HCT116 (cell line): Measurements from ENCODE around the gene MAN1A1.

ENCODE experiments used
- EZH2 ChIP-seq: fragments of 200-600 bp; sonication (generic); IDR thresholded peaks from 2 replicates; pipeline ENCODE4 v1.6.1; 2017; ENCODE audit warnings: antibody characterized with exemption, mixed run types
- EZH2phosphoT487 ChIP-seq: fragments of 200-600 bp; IDR thresholded peaks from 2 replicates; pipeline ENCODE4 v1.6.1; 2018; ENCODE audit warnings: antibody characterized with exemption, borderline replicate concordance
- MAX ChIP-seq: IDR thresholded peaks from 2 replicates; pipeline ENCODE4 v1.6.1; 2012
- POLR2A ChIP-seq: IDR thresholded peaks from 2 replicates; pipeline ENCODE4 v1.7.0; 2011; ENCODE audit warnings: borderline replicate concordance; ENCODE audit not compliant: insufficient read depth, insufficient read length; ENCODE audit errors: extremely low read depth
- POLR2AphosphoS5 ChIP-seq: IDR thresholded peaks from 2 replicates; pipeline ENCODE4 v1.6.1; 2011; ENCODE audit warnings: mild to moderate bottlenecking, low read depth, low read length, moderate library complexity
- REST ChIP-seq: IDR thresholded peaks from 2 replicates; pipeline ENCODE4 v1.6.1; 2012; ENCODE audit warnings: low read depth
- SIN3A ChIP-seq: IDR thresholded peaks from 2 replicates; pipeline ENCODE4 v1.6.1; 2012; ENCODE audit warnings: low read depth
- TF ChIP-seq, protein P1 (sequence below), 3 experiments: fragments of 200-600 bp in 1 of 3; sonication (generic) in 1 of 3; IDR thresholded peaks in 2 of 3; conservative IDR thresholded peaks in 1 of 3; 2 replicates each; pipeline ENCODE4 v1.5.1; 2012 to 2017; ENCODE audit warnings: low read depth in 2 of 3, low read length in 2 of 3, antibody characterized with exemption in 1 of 3, borderline replicate concordance in 1 of 3, control low read depth in 1 of 3, mild to moderate bottlenecking in 1 of 3, mixed read lengths in 1 of 3, mixed run types in 1 of 3, moderate library complexity in 1 of 3; ENCODE audit not compliant: insufficient read depth in 1 of 3
- TF ChIP-seq, protein P2 (sequence below): IDR thresholded peaks from 2 replicates; pipeline ENCODE4 v1.6.1; 2012

GRCh38 chr6:119182216-119182803, 167.3 kb downstream of the MAN1A1 start:
- TF ChIP-seq POLR2AphosphoS5 (no peak), REST (no peak), EZH2 (no peak), EZH2phosphoT487 (no peak), POLR2A (no peak), SIN3A (no peak), MAX (no peak)
- TF ChIP-seq, protein P1, sequence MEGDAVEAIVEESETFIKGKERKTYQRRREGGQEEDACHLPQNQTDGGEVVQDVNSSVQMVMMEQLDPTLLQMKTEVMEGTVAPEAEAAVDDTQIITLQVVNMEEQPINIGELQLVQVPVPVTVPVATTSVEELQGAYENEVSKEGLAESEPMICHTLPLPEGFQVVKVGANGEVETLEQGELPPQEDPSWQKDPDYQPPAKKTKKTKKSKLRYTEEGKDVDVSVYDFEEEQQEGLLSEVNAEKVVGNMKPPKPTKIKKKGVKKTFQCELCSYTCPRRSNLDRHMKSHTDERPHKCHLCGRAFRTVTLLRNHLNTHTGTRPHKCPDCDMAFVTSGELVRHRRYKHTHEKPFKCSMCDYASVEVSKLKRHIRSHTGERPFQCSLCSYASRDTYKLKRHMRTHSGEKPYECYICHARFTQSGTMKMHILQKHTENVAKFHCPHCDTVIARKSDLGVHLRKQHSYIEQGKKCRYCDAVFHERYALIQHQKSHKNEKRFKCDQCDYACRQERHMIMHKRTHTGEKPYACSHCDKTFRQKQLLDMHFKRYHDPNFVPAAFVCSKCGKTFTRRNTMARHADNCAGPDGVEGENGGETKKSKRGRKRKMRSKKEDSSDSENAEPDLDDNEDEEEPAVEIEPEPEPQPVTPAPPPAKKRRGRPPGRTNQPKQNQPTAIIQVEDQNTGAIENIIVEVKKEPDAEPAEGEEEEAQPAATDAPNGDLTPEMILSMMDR (IDR thresholded peaks at IDR 0.05 in 2 of 3, conservative IDR thresholded peaks at IDR 0.05 in 1 of 3; ENCODE audit: borderline replicate concordance in 1 of 3, insufficient read depth in 1 of 3, low read depth in 2 of 3, low read length in 2 of 3), result no peak
- TF ChIP-seq, protein P2, sequence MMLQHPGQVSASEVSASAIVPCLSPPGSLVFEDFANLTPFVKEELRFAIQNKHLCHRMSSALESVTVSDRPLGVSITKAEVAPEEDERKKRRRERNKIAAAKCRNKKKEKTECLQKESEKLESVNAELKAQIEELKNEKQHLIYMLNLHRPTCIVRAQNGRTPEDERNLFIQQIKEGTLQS, result no peak
